K562 (cell line): ENCODE results near the gene NCOA3. TPM values are rescaled to one million over a fixed set of nuclear protein-coding genes. Genes with fewer than 3 reads are reported as not detected.

Source experiments
- ATAC-seq: fragments of 200-7000 bp; cut with Tn5 transposase; 3 replicates; pipeline ENCODE4 v1.9.1; 2020; ENCODE audit warnings: moderate library complexity
- BruUV-seq: library from RNA; stranded (reverse); fragments of 400-500 nt; replicated peaks from 2 replicates; lab custom pipeline; 2021; lab: Mats Ljungman, UMichigan
- CTCF ChIA-PET: fragments of 300-600 bp; formaldehyde crosslinking; extraction: SDS; loops from one replicate; lab custom pipeline; 2021; ENCODE audit warnings: low intra/inter-chr PET ratio; lab: Yijun Ruan, JAX
- POLR2A ChIA-PET: fragments of 300-600, 350-650 bp; sonication (Branson Sonifier 250); formaldehyde crosslinking; extraction: SDS; loops from one replicate; lab custom pipeline; 2021; ENCODE audit warnings: antibody characterized with exemption, inconsistent platforms; lab: Yijun Ruan, JAX
- DNase-seq, 4 experiments: peaks; one replicate each; pipeline versions ENCODE4 v3.0.0 to v3.0.0-alpha.2; 2011 to 2018; ENCODE audit warnings: low spot score in 3 of 4, mixed read lengths in 3 of 4; ENCODE audit errors: extremely low read depth in 1 of 4
- FAIRE-seq: peaks from 2 replicates; lab custom pipeline; 2011; peaks lifted over from hg19 to GRCh38; lab: Jason Lieb, UNC
- H2AFZ ChIP-seq: 2 replicates; pipeline ENCODE4 v1.6.0; 2011; ENCODE audit warnings: low read depth, low read length, control low read depth, inconsistent platforms
- H3K27ac ChIP-seq: fragments of 200-600 bp; 3 replicates; pipeline ENCODE4 v1.8.0; 2011; ENCODE audit warnings: low read depth, mild to moderate bottlenecking, control low read depth, inconsistent platforms, low read length, moderate library complexity, mixed read lengths; ENCODE audit errors: extremely low read depth
- H3K27me3 ChIP-seq, 2 experiments: fragments of 300-600 bp in 1 of 2; 2 replicates in 1 of 2; 3 replicates in 1 of 2; pipeline versions ENCODE4 v1.6.0 to v1.8.0; 2011; ENCODE audit warnings: inconsistent platforms in 2 of 2, low read length in 2 of 2, mild to moderate bottlenecking in 1 of 2, mixed read lengths in 1 of 2, moderate library complexity in 1 of 2; ENCODE audit not compliant: control insufficient read depth in 2 of 2, insufficient read depth in 2 of 2
- H3K36me3 ChIP-seq: fragments of 300-600 bp; 3 replicates; pipeline ENCODE4 v1.8.0; 2011; ENCODE audit warnings: mild to moderate bottlenecking, low read length, inconsistent platforms; ENCODE audit not compliant: control insufficient read depth, insufficient read depth
- H3K4me1 ChIP-seq, 2 experiments: fragments of 200-600 bp in 1 of 2; replicated peaks in 1 of 2; 2 replicates in 1 of 2; 3 replicates in 1 of 2; pipeline versions ENCODE4 v1.5.1 to v1.8.0; 2011; ENCODE audit warnings: inconsistent platforms in 2 of 2, low read length in 2 of 2, mild to moderate bottlenecking in 1 of 2, mixed read lengths in 1 of 2, moderate library complexity in 1 of 2; ENCODE audit not compliant: control insufficient read depth in 2 of 2, insufficient read depth in 2 of 2
- H3K4me2 ChIP-seq: 2 replicates; pipeline ENCODE4 v1.6.1; 2011; ENCODE audit warnings: low read length, control low read depth, inconsistent platforms, mixed read lengths; ENCODE audit not compliant: insufficient read depth
- H3K4me3 ChIP-seq: fragments of 200-600 bp; sonication (generic), shearing (Covaris generic); 2 replicates; pipeline ENCODE4 v1.5.1; 2016; ENCODE audit warnings: control low read depth, inconsistent platforms
- H3K79me2 ChIP-seq: fragments of 200-600 bp; 3 replicates; pipeline ENCODE4 v1.8.0; 2011; ENCODE audit warnings: low read length, inconsistent platforms; ENCODE audit not compliant: control insufficient read depth, insufficient read depth
- H3K9ac ChIP-seq, 2 experiments: 2 replicates each; pipeline versions ENCODE4 v1.6.0 to v1.6.1; 2011; ENCODE audit warnings: low read depth in 2 of 2, low read length in 2 of 2, control low read depth in 1 of 2, inconsistent platforms in 1 of 2, mild to moderate bottlenecking in 1 of 2, mixed read lengths in 1 of 2; ENCODE audit not compliant: insufficient read depth in 1 of 2
- H3K9me1 ChIP-seq: one replicate; pipeline ENCODE4 v1.6.0; 2011; ENCODE audit warnings: inconsistent platforms, mild to moderate bottlenecking, low read length, moderate library complexity; ENCODE audit not compliant: control insufficient read depth, insufficient read depth
- H3K9me3 ChIP-seq: replicated peaks from 2 replicates; pipeline ENCODE4 v1.5.1; 2011; ENCODE audit warnings: low read depth, low read length, inconsistent platforms; ENCODE audit not compliant: control insufficient read depth, insufficient read depth
- H4K20me1 ChIP-seq: replicated peaks from 2 replicates; pipeline ENCODE4 v1.6.1; 2011; ENCODE audit warnings: low read length, inconsistent platforms, mixed read lengths; ENCODE audit not compliant: control insufficient read depth, insufficient read depth
- BCLAF1 ChIP-seq, 2 experiments: fragments of 450-650 bp in 1 of 2; IDR thresholded peaks; 2 replicates each; pipeline ENCODE4 v1.6.1; 2011 to 2017; ENCODE audit warnings: low read depth in 2 of 2, antibody characterized with exemption in 1 of 2, borderline replicate concordance in 1 of 2, low read length in 1 of 2, mild to moderate bottlenecking in 1 of 2, mixed read lengths in 1 of 2; ENCODE audit not compliant: control insufficient read depth in 1 of 2
- CHD2 ChIP-seq: IDR thresholded peaks from 2 replicates; pipeline ENCODE4 v1.6.1; 2011; ENCODE audit warnings: low read depth, low read length
- ELK1 ChIP-seq: sonication (generic); formaldehyde crosslinking; IDR thresholded peaks from 2 replicates; pipeline ENCODE4 v1.8.1; 2022; ENCODE audit warnings: missing genetic modification reagents
- SMC3 ChIP-seq: conservative IDR thresholded peaks from 2 replicates; pipeline ENCODE4 v1.6.1; 2011; ENCODE audit warnings: low read depth, low read length, improper control_type of control experiment; ENCODE audit not compliant: insufficient read depth
- ZBTB11 ChIP-seq, 3 experiments: fragments of 200-800 bp in 1 of 3; fragments of 250-450 bp in 1 of 3; fragments of 450-650 bp in 1 of 3; sonication (Bioruptor Pico) in 1 of 3; sonication (Bioruptor generic) in 1 of 3; formaldehyde crosslinking in 1 of 3; IDR thresholded peaks; 2 replicates each; pipeline versions ENCODE4 v1.6.1 to v1.8.0; 2016 to 2022; ENCODE audit warnings: mild to moderate bottlenecking in 2 of 3, missing genetic modification characterization in 2 of 3, missing compliant biosample characterization in 1 of 3, moderate library complexity in 1 of 3
- ZEB2 ChIP-seq: fragments of 450-650 bp; IDR thresholded peaks from 2 replicates; pipeline ENCODE4 v1.6.1; 2016
- WGBS: fragments of 100-300 bp; shearing (Covaris generic); methylation state at CpG from one replicate; pipeline ENCODE4 v1.1.6; 2016; ENCODE audit warnings: low coverage, mixed read lengths; ENCODE audit not compliant: insufficient coverage; ENCODE audit errors: missing lambda C conversion rate; 5-methylcytosine and 5-hydroxymethylcytosine counted together
- in situ Hi-C: fragments of 300-500 bp; cut with MboI; formaldehyde crosslinking; loops from 4 replicates; pipeline ENCODE4 v1.15.0; 2018; ENCODE audit warnings: inconsistent platforms, mixed read lengths
- intact Hi-C: fragments of 100-400 bp; cut with micrococcal nuclease; formaldehyde crosslinking; loops from 2 replicates; pipeline ENCODE4 v1.14.2; 2022
- polyA plus RNA-seq, 8 experiments: library from polyadenylated mRNA; depleted of rRNA in 4 of 8; stranded (reverse) in 5 of 8; unstranded in 3 of 8; fragments of >200 nt; fragmentation: Nextera tagmentation in 2 of 8; fragmentation: Illumina TruSeq in 1 of 8; extraction: Ambion mirVana in 2 of 8; extraction: Trizol in 1 of 8; gene quantifications; 2 replicates each; pipeline versions ENCODE4 v1.2.1 to v1.2.3, GENCODE V29; 2011 to 2014; ENCODE audit warnings: inconsistent platforms in 1 of 8, missing spikeins in 1 of 8
- total RNA-seq, 7 experiments: library from RNA; depleted of rRNA in 6 of 7; stranded (reverse); fragments of >200 nt in 6 of 7; fragmentation: Illumina TruSeq in 2 of 7; extraction: Trizol in 2 of 7; gene quantifications; 2 replicates each; pipeline versions ENCODE4 v1.2.1 to v1.2.3, GENCODE V29; 2011 to 2021; ENCODE audit warnings: low replicate concordance in 1 of 7

NCOA3 gene
- total and polyA plus RNA-seq, 9 of the 15 experiments (the other 6 are each of a cell fraction or from before 2014, with no cell fraction given), result 3.2 to 24.3 (median 14.4) TPM

DNA sequence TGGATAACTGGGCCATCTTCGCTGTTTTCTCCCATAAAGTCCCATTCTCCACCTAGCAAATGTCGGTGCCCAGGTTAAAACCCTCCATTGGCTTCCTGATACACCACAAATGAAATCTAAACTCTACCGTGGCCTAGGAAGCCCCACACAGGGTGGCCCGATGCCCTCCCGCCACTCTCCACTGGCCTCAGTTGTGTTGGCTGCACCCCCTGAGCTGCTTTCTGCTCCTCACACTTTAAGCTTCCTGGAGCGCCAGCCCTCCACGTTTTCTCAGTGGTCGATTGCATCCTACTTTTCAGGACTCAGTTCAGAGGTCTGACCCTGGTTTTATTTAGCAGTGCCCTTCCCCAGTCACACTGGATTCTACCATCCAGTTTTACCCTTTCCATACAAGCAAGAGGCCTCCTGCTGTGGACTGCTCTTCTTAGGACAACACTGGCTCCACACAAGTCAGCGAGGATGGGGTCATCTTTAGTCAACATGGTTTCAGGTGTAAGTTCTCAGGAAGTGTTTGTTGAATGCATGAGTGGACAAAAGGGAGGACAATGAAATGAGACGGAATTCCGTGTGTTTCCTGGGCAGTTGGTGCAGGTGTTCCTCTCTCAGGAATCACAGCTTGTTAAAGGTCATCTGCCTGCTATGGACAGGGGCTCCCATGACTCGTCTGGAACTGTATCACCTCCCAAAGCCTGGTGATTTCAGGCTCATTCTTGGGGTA, 159.5 kb downstream of the NCOA3 start (continued):
- TF ChIP-seq BCLAF1 (IDR thresholded peaks at IDR 0.05; ENCODE audit: borderline replicate concordance in 1 of 2, control insufficient read depth in 1 of 2, low read depth in 2 of 2, low read length in 1 of 2), result no peak
- no peak for TF ChIP-seq ZEB2
- TF ChIP-seq, all 486 proteins: peak for 0

- Histone ChIP-seq H4K20me1 (peaks cover 13% of the 10 kb centered on the region), H3K9me3 (no peaks in the 10 kb centered on the region), H3K36me3 (no peaks in the 10 kb centered on the region), H3K9ac (no peak overlapping the region), H3K27me3 (peaks cover 18 to 23% of the 10 kb centered on the region in 2 experiments; a peak in 4 of 5 replicates), H3K9me1 (no peaks in the 10 kb centered on the region), H2AFZ (no peak overlapping the region), H3K27ac (no peak overlapping the region)
- DNase-seq, result no peak
- WGBS, result 49% methylated on average over 7 of the region's 7 CpGs
- intact Hi-C loops, result loop anchor here (5.0 kb wide), 2 partner anchors 51 to 961 kb away; no protein-coding TSS in a partner anchor
- TF ChIP-seq CHD2, result no peak
- TF ChIP-seq SMC3, result no peak
- TF ChIP-seq ELK1 (CRISPR knock-in tag), result no peak
- TF ChIP-seq ZBTB11 (CRISPR knock-in tag; IDR thresholded peaks at IDR 0.05), result peak in 1 of 3 experiments; percentile 75; a peak in 1 of 6 replicates
- TF ChIP-seq, all 486 proteins: peak for 1
- ATAC-seq (no peak), FAIRE-seq (no peak)
- in situ Hi-C loops, result no loop called here
- CTCF ChIA-PET, result no interaction called here
- Histone ChIP-seq H3K4me2 (no peak overlapping the region), H3K4me3 (no peak overlapping the region), H3K79me2 (no peaks in the 10 kb centered on the region), H3K4me1 (peaks cover 0 to 11% of the 10 kb centered on the region in 2 experiments; a peak in 3 of 5 replicates)
- BruUV-seq, result no TSS peak
- POLR2A ChIA-PET, result no interaction called here
Observed at GRCh38 chr20:47661714-47662113, 160.0 kb downstream of the NCOA3 start.
